Germinal center (tissue), 1 donor: Measurements from ENCODE around the gene PURA.

Experiments used
- DNase-seq: peaks from one replicate; pipeline ENCODE4 v3.0.0; 2012; ENCODE audit warnings: mixed read lengths, low spot score

The PURA gene

GRCh38 chr5:140109759-140110645 lies 3.9 kb upstream of the PURA start:
- DNase-seq = no peak

DNA sequence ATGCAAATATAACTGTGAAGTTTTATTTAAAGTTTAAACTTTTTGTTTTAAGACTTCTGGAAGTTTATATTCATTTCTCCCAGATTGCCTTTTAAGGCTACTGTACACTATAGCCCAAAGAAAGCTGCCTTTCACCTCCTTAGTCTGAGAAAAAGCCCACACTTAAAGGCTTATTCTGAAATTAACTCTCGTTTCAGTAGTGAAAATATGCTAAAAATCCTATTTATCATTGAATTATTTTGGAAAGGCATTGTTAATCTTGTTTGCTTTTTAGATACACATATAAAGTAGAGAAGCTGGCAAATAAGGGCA lies 3.3 kb upstream of the PURA start:
- DNase-seq = no peak

DNA sequence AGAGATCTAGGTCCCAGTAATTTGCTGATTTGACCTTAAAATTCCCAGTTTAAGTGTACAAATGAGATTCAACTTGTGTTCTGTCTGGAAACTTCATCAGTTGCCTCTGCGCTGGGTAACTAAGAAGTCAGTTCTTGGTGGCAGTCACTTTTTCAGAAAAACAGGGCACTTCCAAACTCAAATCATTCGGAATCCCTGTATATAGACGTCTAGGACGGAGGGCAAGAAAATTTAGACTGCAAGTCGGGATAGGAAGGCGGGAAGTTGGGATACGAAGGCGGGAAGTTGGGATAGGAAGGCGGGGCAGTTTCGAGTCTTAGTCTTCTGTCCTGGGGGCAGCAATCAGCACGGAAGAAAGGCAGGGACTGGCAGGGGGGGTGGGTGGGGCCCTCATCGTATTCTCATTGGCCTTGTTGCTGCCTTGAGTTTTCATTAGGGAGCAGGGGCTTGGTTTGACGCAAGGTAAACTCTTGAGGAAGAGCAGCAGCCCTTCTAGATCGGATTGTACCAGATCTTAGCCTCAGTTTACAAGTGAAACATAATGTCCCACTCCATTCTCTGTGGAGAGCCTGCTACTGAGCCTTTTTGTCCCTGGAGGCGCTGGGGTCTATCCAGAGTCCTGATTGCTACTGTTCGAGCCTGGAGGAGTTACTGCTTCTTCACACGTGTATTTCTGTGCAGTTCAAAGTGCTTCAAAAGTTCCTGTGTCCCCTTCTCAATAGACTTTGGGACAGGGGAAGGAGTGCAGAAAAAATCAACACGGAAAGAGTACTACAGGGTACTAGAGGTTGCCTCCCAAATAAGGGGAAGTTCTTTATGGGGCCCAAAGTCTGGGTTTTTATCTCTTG lies 2.7 kb upstream of the PURA start:
- no peak for DNase-seq

DNA sequence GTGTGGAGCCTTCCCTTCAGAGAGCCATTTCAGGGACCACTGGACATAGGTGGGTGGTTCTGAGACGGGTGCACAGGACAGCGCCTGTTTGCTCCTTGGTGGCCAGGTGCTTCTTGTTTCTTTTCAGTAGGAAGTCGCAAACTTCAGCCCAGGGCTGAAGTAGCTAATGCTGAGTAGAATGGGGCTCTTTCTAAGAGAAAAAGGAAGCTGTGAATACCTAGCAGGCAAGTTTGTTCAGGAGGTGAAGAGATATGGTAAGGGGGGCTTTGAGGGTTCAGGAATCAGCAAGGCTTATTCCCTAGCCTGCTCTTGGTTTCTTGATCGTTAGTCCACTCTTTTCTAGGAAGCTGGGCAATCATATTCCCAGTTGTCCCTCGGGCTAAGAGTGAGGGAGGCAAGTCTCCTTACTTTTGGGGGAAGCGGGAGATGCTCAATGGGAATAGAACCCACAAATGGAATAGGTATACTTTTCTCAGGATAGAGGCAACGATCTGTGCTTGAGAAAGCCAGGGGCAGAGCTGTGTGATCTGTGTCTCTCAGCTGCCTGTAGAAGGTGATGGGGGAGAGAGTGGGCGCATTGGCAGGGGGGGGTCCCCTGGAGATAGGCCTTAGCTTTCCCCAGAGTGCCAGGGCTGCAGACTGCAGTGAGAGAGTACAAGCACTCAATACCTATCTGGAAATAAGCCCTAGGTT lies 1.9 kb upstream of the PURA start:
- DNase-seq = no peak

DNA sequence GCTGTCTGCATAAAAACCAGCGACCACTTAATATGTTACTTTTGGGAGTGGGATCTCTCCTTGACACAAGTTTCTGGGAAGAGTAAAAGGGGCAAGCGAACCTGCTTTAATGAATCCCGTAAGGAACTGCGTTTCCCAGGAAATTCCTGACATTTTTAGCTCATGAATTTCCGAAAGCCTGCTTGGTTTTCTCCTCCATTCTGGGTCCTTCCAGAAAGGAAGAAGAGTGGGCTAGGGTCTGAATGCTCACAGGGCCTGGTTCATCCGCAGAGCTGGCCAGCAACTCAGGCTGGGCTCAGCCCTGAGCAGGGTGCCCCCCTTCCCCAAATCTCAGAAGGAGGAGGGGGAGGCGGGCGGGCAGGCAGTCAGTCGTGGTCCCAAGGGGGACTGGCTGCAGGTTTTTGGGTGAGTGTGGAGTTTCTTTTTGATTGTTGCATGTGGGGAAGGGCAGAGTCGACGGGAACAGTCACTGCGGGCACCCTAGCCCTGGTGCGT lies 1.2 kb upstream of the PURA start:
- no peak for DNase-seq

DNA sequence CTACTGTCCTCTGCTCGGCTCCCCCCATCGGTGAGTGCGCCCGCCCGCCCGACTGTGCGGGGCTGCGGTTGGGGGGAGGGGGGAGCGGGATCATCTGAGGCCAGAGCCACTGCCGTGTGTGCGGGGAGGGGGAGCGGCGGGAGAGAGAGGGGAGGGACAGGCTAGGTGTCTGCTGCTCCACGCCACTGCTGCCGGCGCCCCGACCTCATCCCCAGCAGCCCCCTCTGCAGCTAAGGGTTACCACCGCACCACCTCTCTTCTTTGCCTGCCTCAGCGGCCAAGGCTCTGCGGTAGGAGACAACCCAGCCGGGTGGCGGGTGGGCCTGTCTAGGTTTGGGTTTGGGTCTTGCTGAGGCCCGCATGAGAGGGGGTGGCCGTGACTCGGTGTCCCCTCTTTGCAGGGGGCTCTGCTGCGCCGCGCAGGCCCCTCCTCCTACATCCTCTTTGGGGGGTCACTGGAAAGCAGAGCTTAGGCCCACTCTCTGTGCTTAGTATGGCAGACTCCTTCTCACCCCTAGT lies 670 bp upstream of the PURA start:
- DNase-seq = peak; percentile 20

DNA sequence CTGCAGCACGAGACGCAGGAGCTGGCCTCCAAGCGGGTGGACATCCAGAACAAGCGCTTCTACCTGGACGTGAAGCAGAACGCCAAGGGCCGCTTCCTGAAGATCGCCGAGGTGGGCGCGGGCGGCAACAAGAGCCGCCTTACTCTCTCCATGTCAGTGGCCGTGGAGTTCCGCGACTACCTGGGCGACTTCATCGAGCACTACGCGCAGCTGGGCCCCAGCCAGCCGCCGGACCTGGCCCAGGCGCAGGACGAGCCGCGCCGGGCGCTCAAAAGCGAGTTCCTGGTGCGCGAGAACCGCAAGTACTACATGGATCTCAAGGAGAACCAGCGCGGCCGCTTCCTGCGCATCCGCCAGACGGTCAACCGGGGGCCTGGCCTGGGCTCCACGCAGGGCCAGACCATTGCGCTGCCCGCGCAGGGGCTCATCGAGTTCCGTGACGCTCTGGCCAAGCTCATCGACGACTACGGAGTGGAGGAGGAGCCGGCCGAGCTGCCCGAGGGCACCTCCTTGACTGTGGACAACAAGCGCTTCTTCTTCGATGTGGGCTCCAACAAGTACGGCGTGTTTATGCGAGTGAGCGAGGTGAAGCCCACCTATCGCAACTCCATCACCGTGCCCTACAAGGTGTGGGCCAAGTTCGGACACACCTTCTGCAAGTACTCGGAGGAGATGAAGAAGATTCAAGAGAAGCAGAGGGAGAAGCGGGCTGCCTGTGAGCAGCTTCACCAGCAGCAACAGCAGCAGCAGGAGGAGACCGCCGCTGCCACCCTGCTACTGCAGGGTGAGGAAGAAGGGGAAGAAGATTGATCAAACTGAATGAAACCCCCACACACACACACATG lies 654 bp downstream of the PURA start:
- peak; percentile 30 for DNase-seq

- DNase-seq = no peak
These were observed 1.2 kb downstream of the PURA start for GRCh38 chr5:140115186-140115500.

- no peak for DNase-seq
These were observed 2.8 kb downstream of the PURA start for GRCh38 chr5:140116716-140117115.

- no peak for DNase-seq
These were observed 3.6 kb downstream of the PURA start for GRCh38 chr5:140117523-140117922.

DNA sequence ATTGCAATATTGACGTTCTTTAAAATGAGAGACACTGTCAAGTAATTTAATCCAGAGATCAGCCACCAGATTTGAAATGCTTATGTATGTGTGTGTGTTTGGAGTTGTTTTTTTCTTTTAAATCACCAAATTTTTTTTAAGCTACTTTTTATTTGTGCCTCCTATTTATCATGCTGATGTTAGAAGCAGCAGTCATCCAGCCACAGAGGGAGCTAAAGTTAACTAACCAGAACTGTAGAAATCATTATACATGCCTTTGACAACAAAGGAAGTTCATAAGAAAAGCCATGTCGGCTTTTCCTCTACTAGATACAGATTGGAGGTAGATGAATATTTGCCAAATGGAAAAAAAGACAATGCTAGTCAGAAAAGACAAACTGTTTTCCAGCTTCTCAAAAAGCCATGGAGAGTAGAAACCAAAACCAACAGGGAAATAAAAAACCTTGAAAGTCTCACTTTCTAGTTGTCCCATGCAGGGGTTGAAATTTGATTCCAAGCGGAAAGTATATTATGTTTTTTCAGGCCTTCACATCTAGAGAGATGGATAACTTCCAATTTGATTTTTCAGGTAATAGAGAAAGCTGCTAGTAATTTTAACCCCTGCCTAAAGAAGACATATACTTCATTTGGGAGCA lies 4.5 kb downstream of the PURA start:
- no peak for DNase-seq

DNA sequence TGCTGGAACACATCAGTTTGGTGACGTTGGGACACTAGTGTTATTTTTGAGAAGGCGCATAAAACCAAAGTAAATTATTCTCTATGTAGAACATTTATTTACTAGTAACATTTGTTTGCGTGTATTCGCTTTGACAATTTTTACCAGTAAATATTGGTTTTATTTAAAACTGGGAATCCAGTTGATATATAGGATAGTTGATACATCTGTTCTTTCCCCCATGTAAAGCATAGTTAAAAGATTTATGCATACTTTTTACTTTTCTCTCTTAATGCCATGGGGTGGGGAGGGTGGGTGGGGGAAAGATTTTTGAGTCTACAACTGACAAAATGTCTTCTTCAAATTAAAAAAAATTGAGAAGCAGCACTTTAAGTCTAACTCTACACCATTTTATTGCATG lies 11.7 kb downstream of the PURA start, which contains the start of gene IGIP:
TSS of gene IGIP (plus strand) at position 301 of the 400 bp plus-strand sequence. CDS start 2,540 bp downstream, outside the sequence.
- no peak for DNase-seq

GRCh38 chr5:140126315-140127012 lies 12.6 kb downstream of the PURA start:
- no peak for DNase-seq

- no peak for DNase-seq
These were observed 14.5 kb downstream of the PURA start for GRCh38 chr5:140128376-140128775.

GRCh38 chr5:140130949-140131733 lies 17.2 kb downstream of the PURA start:
- no peak for DNase-seq

DNA sequence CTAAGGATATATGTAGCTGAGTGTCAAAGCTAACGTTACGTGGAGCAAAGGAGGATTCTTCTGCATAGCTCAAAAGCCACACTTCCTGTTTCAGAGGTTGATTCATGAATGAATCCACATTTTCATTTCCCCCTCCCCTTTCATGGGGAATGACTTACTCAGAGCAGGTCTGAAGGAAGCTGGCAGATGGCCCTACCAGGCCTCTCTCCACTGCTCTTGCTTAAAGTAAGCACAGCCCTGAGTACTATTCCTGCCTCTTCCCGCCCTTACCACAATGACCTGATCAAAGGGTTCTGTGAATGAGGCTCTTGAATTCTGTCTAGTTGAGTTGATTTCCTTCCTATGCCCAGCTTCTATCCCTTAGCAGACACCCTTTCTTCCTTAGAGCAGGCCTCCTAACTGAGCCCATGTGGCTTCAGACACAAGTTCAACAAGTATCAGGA lies 18.1 kb downstream of the PURA start:
- no peak for DNase-seq

DNA sequence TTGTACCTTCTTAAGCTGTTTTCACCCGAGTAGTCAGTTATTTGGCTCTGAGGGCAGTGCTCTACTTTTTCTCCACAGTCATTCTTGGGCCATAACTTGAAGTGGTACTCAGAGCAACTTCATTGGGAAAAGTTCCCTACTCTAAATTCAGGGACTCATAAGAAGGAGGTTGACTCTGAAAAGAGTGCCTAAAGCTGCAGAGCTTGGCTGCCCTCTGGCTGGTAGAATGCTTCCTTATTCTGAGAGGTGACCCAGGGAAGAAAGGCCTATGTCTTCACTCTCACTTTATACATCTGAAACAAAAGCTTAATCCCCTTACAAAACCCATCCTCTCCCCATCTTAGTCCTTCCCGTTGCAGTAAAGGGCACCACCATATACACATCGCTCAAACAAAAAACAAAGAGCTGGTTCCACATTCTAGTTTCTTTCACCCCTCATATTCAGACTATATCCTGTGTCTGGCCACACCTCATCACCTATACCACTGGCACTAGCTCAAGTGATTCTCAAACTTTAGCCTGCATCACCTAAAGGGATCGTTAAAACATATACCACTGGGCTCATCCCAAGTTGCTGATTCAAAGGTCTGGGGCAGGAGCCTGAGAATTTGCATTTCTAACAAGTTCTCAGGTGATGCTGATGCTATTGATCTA lies 19.7 kb downstream of the PURA start:
- no peak for DNase-seq

- DNase-seq = no peak
These were observed 20.5 kb downstream of the PURA start for GRCh38 chr5:140134277-140134935.
